ENCODE data around the gene BABAM2. TPM values are rescaled to one million over a fixed set of nuclear protein-coding genes. Genes with fewer than 3 reads are reported as not detected.

BABAM2 gene
- total RNA-seq, 1 experiment from 2014 or later = 57.6 TPM

DNA sequence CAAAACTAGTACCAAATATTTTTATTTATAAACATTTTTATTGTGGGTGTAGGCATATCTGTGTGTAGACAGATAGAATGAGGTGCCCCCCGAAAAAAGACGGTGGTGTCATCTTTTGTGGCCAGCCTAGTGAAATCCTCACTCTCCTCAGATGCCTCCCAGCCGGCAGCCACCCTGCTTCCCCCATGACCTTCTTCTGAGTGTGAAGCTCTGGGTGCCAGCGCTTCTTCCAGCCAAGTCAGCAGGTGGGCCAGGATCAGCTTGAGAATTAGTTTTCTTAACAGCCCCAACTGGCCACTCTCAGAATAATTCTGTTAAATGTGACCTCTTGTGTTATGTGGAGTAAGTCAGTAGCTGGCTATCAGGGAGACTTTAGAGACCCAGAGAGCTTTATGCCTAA is 272.5 kb downstream of the BABAM2 start:
- peaks cover 17% of the 10 kb centered on the region for H3K36me3 Mint-ChIP-seq (ENCODE audit: insufficient read depth, unreplicated experiment)
- H3K9me3 Mint-ChIP-seq (ENCODE audit: unreplicated experiment) = no peaks in the 10 kb centered on the region
- H3K4me3 Mint-ChIP-seq (ENCODE audit: unreplicated experiment) = no peak overlapping the region
- POLR2A ChIA-PET = interaction anchor here (0.6 to 3.7 kb wide), 15 partner anchors 9 to 465 kb away, joined by 3 to 24 read pairs (median 5); no protein-coding TSS in a partner anchor
- intact Hi-C loops (cut with micrococcal nuclease) = no loop called here
- no peak for DNase-seq (ENCODE audit: unreplicated experiment)
- peaks cover 54% of the 10 kb centered on the region for H3K4me1 Mint-ChIP-seq (ENCODE audit: insufficient read depth, unreplicated experiment)
- peak overlapping the region; percentile 72 for H3K27ac Mint-ChIP-seq (ENCODE audit: low read depth, unreplicated experiment)
- CTCF ChIA-PET = interaction anchor here (0.6 to 1.4 kb wide), 3 partner anchors 29 to 480 kb away, joined by 3 to 4 read pairs (median 3); no protein-coding TSS in a partner anchor
- H3K27me3 Mint-ChIP-seq (ENCODE audit: insufficient read depth, unreplicated experiment) = no peaks in the 10 kb centered on the region
- BruUV-seq (replicated peaks) = no TSS peak
- TF ChIP-seq, protein P1, sequence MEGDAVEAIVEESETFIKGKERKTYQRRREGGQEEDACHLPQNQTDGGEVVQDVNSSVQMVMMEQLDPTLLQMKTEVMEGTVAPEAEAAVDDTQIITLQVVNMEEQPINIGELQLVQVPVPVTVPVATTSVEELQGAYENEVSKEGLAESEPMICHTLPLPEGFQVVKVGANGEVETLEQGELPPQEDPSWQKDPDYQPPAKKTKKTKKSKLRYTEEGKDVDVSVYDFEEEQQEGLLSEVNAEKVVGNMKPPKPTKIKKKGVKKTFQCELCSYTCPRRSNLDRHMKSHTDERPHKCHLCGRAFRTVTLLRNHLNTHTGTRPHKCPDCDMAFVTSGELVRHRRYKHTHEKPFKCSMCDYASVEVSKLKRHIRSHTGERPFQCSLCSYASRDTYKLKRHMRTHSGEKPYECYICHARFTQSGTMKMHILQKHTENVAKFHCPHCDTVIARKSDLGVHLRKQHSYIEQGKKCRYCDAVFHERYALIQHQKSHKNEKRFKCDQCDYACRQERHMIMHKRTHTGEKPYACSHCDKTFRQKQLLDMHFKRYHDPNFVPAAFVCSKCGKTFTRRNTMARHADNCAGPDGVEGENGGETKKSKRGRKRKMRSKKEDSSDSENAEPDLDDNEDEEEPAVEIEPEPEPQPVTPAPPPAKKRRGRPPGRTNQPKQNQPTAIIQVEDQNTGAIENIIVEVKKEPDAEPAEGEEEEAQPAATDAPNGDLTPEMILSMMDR (IDR thresholded peaks at IDR 0.05; ENCODE audit: unreplicated experiment) = no peak

DNA sequence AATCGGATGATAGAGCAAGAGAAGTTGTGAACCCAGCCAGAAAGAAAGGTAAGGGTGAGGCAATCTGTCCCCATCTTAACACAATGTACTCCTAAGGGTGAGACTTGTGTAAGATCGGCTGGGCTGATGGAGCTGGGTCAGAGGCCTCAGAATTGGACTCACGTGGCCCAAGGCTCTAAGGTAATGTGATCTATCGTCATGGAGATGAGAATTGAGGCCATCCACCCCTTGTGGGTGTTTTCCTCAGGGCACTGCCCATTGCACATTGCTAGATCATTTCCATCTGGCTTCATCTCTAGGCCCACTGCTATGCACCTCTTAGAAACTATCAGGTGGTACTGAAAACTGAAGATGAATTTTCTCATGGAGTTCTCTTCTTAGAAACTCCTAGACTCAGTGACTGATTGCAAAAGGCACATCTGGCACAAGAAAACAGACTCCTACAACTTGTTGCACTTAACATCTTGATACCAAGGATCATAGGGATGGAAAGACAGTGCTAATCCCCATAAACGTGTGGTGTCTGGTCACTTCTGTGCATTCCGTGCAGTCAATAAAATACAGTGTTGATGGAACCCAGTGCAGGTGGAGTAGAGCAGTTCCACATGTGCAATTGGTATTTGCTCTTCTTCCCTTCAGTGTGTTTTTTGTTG is 273.2 kb downstream of the BABAM2 start:
- intact Hi-C loops (cut with micrococcal nuclease) = no loop called here
- CTCF ChIA-PET = interaction anchor here (1.0 to 1.7 kb wide), 2 partner anchors 9 to 357 kb away, joined by 3 to 7 read pairs; no protein-coding TSS in a partner anchor
- H3K27ac Mint-ChIP-seq (ENCODE audit: low read depth, unreplicated experiment) = peak overlapping the region; percentile 72

DNA sequence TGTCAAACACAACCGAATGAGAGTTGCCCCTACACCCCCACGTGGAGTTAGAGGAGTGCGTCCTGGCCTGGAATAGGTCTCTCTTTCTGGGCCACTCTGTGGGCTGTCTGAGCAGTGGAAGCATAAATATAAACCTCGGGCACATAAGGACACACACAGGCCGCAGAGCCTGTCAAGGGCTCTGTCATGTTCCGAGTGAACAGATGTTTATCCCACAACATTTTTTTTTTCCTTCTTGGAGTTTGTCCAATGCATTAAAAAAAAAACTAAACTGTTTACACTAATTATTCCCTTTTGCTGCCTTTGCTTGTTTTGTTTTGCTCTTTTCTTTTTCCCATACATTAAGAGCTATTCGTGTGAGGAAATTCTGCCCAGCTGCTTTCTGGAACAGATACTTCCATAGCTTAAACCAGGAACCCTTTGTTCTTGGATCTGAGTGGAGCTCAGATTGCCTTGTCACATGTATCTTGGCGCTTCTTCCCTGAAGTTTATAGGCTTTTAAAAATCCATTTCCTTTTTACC is 273.8 kb downstream of the BABAM2 start:
- H3K27ac Mint-ChIP-seq (ENCODE audit: low read depth, unreplicated experiment) = peak overlapping the region; percentile 72
- no peaks in the 10 kb centered on the region for H3K9me3 Mint-ChIP-seq (ENCODE audit: unreplicated experiment)
- intact Hi-C loops (cut with micrococcal nuclease) = no loop called here
- H3K27me3 Mint-ChIP-seq (ENCODE audit: insufficient read depth, unreplicated experiment) = no peaks in the 10 kb centered on the region
- TF ChIP-seq, protein P1 (IDR thresholded peaks at IDR 0.05; ENCODE audit: unreplicated experiment) = no peak
- H3K36me3 Mint-ChIP-seq (ENCODE audit: insufficient read depth, unreplicated experiment) = peaks cover 13% of the 10 kb centered on the region
- POLR2A ChIA-PET = interaction anchor here (0.6 to 1.9 kb wide), 12 partner anchors 10 to 392 kb away, joined by 3 to 8 read pairs (median 4); partner anchors contain the start of gene FOSL2
- CTCF ChIA-PET = interaction anchor here (0.6 to 1.7 kb wide), 2 partner anchors 9 to 434 kb away, joined by 3 to 7 read pairs; no protein-coding TSS in a partner anchor
- DNase-seq (ENCODE audit: unreplicated experiment) = no peak
- H3K4me3 Mint-ChIP-seq (ENCODE audit: unreplicated experiment) = no peak overlapping the region
- H3K4me1 Mint-ChIP-seq (ENCODE audit: insufficient read depth, unreplicated experiment) = peaks cover 59% of the 10 kb centered on the region
- no TSS peak for BruUV-seq (replicated peaks)

More for the DNA sequence above, 273.2 kb downstream of the BABAM2 start:
- Mint-ChIP-seq H3K36me3 (ENCODE audit: insufficient read depth, unreplicated experiment) (peaks cover 17% of the 10 kb centered on the region), H3K9me3 (ENCODE audit: unreplicated experiment) (no peaks in the 10 kb centered on the region), H3K27me3 (ENCODE audit: insufficient read depth, unreplicated experiment) (no peaks in the 10 kb centered on the region), H3K4me1 (ENCODE audit: insufficient read depth, unreplicated experiment) (peaks cover 56% of the 10 kb centered on the region), H3K4me3 (ENCODE audit: unreplicated experiment) (no peak overlapping the region)
- no TSS peak for BruUV-seq (replicated peaks)
- DNase-seq (ENCODE audit: unreplicated experiment) = peak; percentile 29
- TF ChIP-seq, protein P1 (IDR thresholded peaks at IDR 0.05; ENCODE audit: unreplicated experiment) = no peak
- POLR2A ChIA-PET = interaction anchor here (0.6 to 3.7 kb wide), 12 partner anchors 10 to 447 kb away, joined by 3 to 24 read pairs (median 4); no protein-coding TSS in a partner anchor

DNA sequence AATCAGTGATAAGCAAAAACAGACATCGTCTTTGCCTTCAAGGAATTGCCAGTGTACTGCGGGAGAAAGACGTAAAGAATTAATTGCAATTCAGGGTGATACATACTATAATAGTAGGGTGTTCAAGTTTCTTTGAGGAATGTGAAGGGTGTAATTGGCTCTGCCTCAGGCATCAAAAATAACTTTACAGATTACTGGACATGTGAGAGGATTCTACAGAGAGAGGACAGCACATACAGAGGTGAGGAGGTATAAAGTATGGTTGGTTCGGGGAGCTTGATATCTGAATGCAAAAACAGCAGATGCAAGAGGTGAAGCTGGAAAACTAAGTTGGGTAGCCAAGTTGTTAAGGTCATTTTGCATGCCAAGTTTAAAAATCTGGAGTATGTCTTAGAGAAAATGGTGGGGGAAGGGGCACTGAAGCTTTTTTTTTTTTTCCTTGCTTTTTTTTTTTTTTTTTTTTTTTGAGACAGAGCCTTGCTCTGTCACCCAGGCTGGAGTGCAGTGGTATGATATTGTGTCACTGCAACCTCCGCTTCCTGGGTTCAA is 274.6 kb downstream of the BABAM2 start:
- peak overlapping the region; percentile 72 for H3K27ac Mint-ChIP-seq (ENCODE audit: low read depth, unreplicated experiment)
- H3K36me3 Mint-ChIP-seq (ENCODE audit: insufficient read depth, unreplicated experiment) = peaks cover 6% of the 10 kb centered on the region
- ChIA-PET CTCF (interaction anchor here (0.6 to 1.7 kb wide), 5 partner anchors 10 to 459 kb away, joined by 3 to 7 read pairs (median 4); no protein-coding TSS in a partner anchor), POLR2A (interaction anchor here (0.5 to 3.6 kb wide), 15 partner anchors 9 to 392 kb away, joined by 3 to 13 read pairs (median 4); partner anchors contain the start of gene FOSL2)
- TF ChIP-seq, protein P1 (IDR thresholded peaks at IDR 0.05; ENCODE audit: unreplicated experiment) = no peak
- H3K9me3 Mint-ChIP-seq (ENCODE audit: unreplicated experiment) = no peaks in the 10 kb centered on the region
- no peak overlapping the region for H3K4me3 Mint-ChIP-seq (ENCODE audit: unreplicated experiment)
- H3K4me1 Mint-ChIP-seq (ENCODE audit: insufficient read depth, unreplicated experiment) = peaks cover 59% of the 10 kb centered on the region
- DNase-seq (ENCODE audit: unreplicated experiment) = no peak
- intact Hi-C loops (cut with micrococcal nuclease) = no loop called here
- no TSS peak for BruUV-seq (replicated peaks)
- no peaks in the 10 kb centered on the region for H3K27me3 Mint-ChIP-seq (ENCODE audit: insufficient read depth, unreplicated experiment)

Data from MCF 10A (cell line).